ENCODE measurements around the gene YEATS2.

DNA sequence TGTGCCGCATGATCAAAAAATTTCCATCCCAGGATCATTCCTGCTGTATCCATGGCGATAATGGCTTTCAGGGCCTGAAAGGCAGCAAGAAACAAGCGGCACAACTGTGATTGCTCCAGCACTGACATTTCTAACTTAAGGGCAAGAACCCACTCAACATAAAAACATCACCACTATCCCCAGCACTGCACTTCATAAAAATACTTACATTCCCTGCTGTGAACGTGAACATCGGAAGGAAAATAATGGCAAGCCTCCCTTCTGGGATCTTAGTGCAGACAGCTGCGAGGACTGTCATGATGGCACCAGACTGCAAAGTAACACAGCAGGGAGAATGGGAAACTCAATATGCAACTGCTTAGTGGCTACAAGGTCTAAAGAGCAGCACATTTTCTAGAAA lies 135.9 kb downstream of the YEATS2 start:
- TF ChIP-seq, protein P1, sequence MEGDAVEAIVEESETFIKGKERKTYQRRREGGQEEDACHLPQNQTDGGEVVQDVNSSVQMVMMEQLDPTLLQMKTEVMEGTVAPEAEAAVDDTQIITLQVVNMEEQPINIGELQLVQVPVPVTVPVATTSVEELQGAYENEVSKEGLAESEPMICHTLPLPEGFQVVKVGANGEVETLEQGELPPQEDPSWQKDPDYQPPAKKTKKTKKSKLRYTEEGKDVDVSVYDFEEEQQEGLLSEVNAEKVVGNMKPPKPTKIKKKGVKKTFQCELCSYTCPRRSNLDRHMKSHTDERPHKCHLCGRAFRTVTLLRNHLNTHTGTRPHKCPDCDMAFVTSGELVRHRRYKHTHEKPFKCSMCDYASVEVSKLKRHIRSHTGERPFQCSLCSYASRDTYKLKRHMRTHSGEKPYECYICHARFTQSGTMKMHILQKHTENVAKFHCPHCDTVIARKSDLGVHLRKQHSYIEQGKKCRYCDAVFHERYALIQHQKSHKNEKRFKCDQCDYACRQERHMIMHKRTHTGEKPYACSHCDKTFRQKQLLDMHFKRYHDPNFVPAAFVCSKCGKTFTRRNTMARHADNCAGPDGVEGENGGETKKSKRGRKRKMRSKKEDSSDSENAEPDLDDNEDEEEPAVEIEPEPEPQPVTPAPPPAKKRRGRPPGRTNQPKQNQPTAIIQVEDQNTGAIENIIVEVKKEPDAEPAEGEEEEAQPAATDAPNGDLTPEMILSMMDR (IDR thresholded peaks at IDR 0.05): no peak
- TF ChIP-seq ZFX (IDR thresholded peaks at IDR 0.05; ENCODE audit: borderline replicate concordance): no peak

Measured in 22Rv1 (cell line).